GM12878 (cell line): ENCODE results near the gene HINT2. TPM values are rescaled to one million over a fixed set of nuclear protein-coding genes. Genes with fewer than 3 reads are reported as not detected.

ENCODE experiments used
- BACH1 ChIP-seq: fragments of 450-650 bp; IDR thresholded peaks from 2 replicates; pipeline ENCODE4 v1.6.1; 2017; ENCODE audit warnings: mild to moderate bottlenecking, borderline replicate concordance
- MEF2A ChIP-seq: IDR thresholded peaks from 2 replicates; pipeline ENCODE4 v1.6.1; 2011; ENCODE audit warnings: low read depth, mild to moderate bottlenecking, low read length, moderate library complexity; ENCODE audit not compliant: insufficient read depth
- POLR2AphosphoS5 ChIP-seq: IDR thresholded peaks from 2 replicates; pipeline ENCODE4 v1.6.1; 2011; ENCODE audit warnings: mild to moderate bottlenecking, low read length, inconsistent platforms
- RCOR1 ChIP-seq: conservative IDR thresholded peaks from 2 replicates; pipeline ENCODE4 v1.6.1; 2012; ENCODE audit warnings: low read depth, low read length, improper control_type of control experiment
- SIN3A ChIP-seq: IDR thresholded peaks from 2 replicates; pipeline ENCODE4 v1.6.1; 2012; ENCODE audit warnings: low read depth, low read length, improper control_type of control experiment
- SKIL ChIP-seq: fragments of 450-650 bp; IDR thresholded peaks from 2 replicates; pipeline ENCODE4 v1.6.1; 2017; ENCODE audit warnings: mild to moderate bottlenecking, low read depth, inconsistent platforms; ENCODE audit not compliant: poor library complexity, severe bottlenecking
- TAF1 ChIP-seq: IDR thresholded peaks from 2 replicates; pipeline ENCODE4 v1.6.1; 2011; ENCODE audit warnings: mild to moderate bottlenecking, low read depth, low read length, borderline replicate concordance
- TCF12 ChIP-seq: IDR thresholded peaks from 2 replicates; pipeline ENCODE4 v1.6.1; 2011; ENCODE audit warnings: low read depth, mild to moderate bottlenecking, low read length
- ZNF207 ChIP-seq: fragments of 450-650 bp; IDR thresholded peaks from 2 replicates; pipeline ENCODE4 v1.6.1; 2014; ENCODE audit warnings: antibody characterized with exemption, mild to moderate bottlenecking, borderline replicate concordance
- ZNF24 ChIP-seq: fragments of 450-650 bp; IDR thresholded peaks from 2 replicates; pipeline ENCODE4 v1.6.1; 2017; ENCODE audit warnings: antibody characterized with exemption, mild to moderate bottlenecking
- polyA plus RNA-seq, 11 experiments: library from polyadenylated mRNA; depleted of rRNA in 4 of 11; unstranded in 6 of 11; stranded (reverse) in 5 of 11; fragments of >200 nt; fragmentation: Nextera tagmentation in 4 of 11; fragmentation: Illumina TruSeq in 1 of 11; extraction: Ambion mirVana in 4 of 11; extraction: Trizol in 1 of 11; gene quantifications; 1 replicate in 1 of 11; 2 replicates in 10 of 11; pipeline versions ENCODE4 v1.2.1 to v1.2.3, GENCODE V29; 2011 to 2016; ENCODE audit warnings: inconsistent platforms in 2 of 11, missing spikeins in 2 of 11, low read depth in 1 of 11
- total RNA-seq, 4 experiments: library from RNA; depleted of rRNA in 3 of 4; stranded (reverse); fragments of >200 nt in 3 of 4; fragmentation: Illumina TruSeq in 1 of 4; extraction: Trizol in 1 of 4; gene quantifications; 2 replicates each; pipeline versions ENCODE4 v1.2.1 to v1.2.3, GENCODE V29; 2013 to 2021
- TF ChIP-seq, protein P1 (sequence below): fragments of 450-650 bp; IDR thresholded peaks from 2 replicates; pipeline ENCODE4 v1.6.1; 2018; ENCODE audit warnings: mild to moderate bottlenecking, low read depth, moderate library complexity; ENCODE audit not compliant: partially characterized antibody
- TF ChIP-seq, protein P2 (sequence below): fragments of 450-650 bp; IDR thresholded peaks from 2 replicates; pipeline ENCODE4 v1.6.1; 2016; ENCODE audit warnings: mild to moderate bottlenecking, moderate library complexity, borderline replicate concordance
- TF ChIP-seq, protein P3 (sequence below): IDR thresholded peaks from 2 replicates; pipeline ENCODE4 v1.6.1; 2011; ENCODE audit warnings: mild to moderate bottlenecking, low read depth, low read length, moderate library complexity; ENCODE audit not compliant: insufficient replicate concordance

Gene HINT2
- total and polyA plus RNA-seq, 10 of the 15 experiments (the other 5 are each of a cell fraction or from before 2014, with no cell fraction given), result 12.1 to 144 (median 51.7) TPM

GRCh38 chr9:35812025-35812602, 2.7 kb downstream of the HINT2 start, which contains the start of gene SPAG8 (continued):
- TF ChIP-seq, protein P1, sequence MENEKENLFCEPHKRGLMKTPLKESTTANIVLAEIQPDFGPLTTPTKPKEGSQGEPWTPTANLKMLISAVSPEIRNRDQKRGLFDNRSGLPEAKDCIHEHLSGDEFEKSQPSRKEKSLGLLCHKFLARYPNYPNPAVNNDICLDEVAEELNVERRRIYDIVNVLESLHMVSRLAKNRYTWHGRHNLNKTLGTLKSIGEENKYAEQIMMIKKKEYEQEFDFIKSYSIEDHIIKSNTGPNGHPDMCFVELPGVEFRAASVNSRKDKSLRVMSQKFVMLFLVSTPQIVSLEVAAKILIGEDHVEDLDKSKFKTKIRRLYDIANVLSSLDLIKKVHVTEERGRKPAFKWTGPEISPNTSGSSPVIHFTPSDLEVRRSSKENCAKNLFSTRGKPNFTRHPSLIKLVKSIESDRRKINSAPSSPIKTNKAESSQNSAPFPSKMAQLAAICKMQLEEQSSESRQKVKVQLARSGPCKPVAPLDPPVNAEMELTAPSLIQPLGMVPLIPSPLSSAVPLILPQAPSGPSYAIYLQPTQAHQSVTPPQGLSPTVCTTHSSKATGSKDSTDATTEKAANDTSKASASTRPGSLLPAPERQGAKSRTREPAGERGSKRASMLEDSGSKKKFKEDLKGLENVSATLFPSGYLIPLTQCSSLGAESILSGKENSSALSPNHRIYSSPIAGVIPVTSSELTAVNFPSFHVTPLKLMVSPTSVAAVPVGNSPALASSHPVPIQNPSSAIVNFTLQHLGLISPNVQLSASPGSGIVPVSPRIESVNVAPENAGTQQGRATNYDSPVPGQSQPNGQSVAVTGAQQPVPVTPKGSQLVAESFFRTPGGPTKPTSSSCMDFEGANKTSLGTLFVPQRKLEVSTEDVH, result peak; percentile 94
- TF ChIP-seq ZNF207, result peak; percentile 78; the same call in 1 of the 2 replicates
- no peak for TF ChIP-seq BACH1
- no peak for TF ChIP-seq RCOR1
- TF ChIP-seq, protein P2, sequence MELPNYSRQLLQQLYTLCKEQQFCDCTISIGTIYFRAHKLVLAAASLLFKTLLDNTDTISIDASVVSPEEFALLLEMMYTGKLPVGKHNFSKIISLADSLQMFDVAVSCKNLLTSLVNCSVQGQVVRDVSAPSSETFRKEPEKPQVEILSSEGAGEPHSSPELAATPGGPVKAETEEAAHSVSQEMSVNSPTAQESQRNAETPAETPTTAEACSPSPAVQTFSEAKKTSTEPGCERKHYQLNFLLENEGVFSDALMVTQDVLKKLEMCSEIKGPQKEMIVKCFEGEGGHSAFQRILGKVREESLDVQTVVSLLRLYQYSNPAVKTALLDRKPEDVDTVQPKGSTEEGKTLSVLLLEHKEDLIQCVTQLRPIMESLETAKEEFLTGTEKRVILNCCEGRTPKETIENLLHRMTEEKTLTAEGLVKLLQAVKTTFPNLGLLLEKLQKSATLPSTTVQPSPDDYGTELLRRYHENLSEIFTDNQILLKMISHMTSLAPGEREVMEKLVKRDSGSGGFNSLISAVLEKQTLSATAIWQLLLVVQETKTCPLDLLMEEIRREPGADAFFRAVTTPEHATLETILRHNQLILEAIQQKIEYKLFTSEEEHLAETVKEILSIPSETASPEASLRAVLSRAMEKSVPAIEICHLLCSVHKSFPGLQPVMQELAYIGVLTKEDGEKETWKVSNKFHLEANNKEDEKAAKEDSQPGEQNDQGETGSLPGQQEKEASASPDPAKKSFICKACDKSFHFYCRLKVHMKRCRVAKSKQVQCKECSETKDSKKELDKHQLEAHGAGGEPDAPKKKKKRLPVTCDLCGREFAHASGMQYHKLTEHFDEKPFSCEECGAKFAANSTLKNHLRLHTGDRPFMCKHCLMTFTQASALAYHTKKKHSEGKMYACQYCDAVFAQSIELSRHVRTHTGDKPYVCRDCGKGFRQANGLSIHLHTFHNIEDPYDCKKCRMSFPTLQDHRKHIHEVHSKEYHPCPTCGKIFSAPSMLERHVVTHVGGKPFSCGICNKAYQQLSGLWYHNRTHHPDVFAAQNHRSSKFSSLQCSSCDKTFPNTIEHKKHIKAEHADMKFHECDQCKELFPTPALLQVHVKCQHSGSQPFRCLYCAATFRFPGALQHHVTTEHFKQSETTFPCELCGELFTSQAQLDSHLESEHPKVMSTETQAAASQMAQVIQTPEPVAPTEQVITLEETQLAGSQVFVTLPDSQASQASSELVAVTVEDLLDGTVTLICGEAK, result peak; percentile 99
- peak; percentile 90 for TF ChIP-seq SIN3A
- 0 out of 2 replicates have a peak, but pooled peaks have one; percentile 21 for TF ChIP-seq TCF12
- TF ChIP-seq ZNF24, result peak; percentile 73
- 0 out of 2 replicates have a peak, but pooled peaks have one; percentile 38 for TF ChIP-seq POLR2AphosphoS5
- TF ChIP-seq, protein P3, sequence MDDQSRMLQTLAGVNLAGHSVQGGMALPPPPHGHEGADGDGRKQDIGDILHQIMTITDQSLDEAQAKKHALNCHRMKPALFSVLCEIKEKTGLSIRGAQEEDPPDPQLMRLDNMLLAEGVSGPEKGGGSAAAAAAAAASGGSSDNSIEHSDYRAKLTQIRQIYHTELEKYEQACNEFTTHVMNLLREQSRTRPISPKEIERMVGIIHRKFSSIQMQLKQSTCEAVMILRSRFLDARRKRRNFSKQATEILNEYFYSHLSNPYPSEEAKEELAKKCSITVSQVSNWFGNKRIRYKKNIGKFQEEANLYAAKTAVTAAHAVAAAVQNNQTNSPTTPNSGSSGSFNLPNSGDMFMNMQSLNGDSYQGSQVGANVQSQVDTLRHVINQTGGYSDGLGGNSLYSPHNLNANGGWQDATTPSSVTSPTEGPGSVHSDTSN, result peak; percentile 41
- TF ChIP-seq MEF2A, result 0 out of 2 replicates have a peak, but pooled peaks have one; percentile 44
- TF ChIP-seq TAF1, result peak; percentile 54; the same call in 1 of the 2 replicates
- TF ChIP-seq SKIL, result peak; percentile 53
